Activated gamma-delta T cell (primary cell): Measurements from ENCODE around the gene NQO2.
"Not testable (repeated sequence)": the region's sequence is repeated elsewhere in the genome, so short reads cannot be mapped to it uniquely, and the experiment has no call there.

ENCODE experiments used
- DNase-seq: peaks from one replicate; lab custom pipeline; 2025; lab: John Stamatoyannopoulos, UW

Gene NQO2

DNA sequence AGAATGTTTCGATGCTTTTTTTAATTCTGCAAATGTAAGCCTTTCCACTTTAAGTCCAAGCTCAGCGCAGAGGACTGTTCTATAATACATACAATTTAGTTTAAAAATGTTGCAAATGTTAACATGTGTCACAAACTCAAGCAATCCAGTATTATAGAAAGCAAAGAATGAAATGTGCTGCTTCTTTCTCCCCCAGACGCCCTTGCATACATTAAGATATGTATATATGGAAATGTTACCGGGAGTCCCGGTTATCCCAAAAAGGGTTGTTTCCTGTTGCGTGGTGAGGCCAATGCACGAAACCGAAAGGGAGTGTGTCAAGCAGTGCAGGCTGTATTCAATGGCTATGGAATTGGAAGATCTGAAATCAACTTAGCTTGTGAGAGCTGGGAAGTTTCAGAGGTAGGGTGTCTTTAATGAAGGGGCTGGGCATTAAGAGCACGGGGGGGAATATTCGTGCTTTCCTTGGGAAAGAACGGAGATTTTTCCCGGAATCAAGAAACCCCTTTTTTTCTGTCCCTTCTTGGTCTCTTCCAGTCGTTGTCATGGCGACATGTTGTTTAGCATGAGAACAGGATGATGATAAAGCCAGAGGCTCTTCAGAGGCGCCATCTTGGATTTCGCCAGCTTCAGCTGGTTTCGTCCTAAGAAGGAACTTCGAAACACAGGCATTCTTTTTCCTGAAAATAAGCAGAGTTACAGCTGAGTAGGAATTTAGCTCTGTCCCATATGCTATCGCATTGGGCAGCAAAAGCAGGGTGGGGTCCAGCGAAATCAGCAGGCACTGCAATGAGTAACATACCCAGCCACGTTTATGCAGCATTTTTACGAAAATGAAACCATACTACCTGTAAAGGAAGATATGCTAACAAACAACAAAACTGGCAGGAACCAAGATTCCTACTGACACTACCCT lies 10.1 kb upstream of the NQO2 start:
- no peak for DNase-seq

DNA sequence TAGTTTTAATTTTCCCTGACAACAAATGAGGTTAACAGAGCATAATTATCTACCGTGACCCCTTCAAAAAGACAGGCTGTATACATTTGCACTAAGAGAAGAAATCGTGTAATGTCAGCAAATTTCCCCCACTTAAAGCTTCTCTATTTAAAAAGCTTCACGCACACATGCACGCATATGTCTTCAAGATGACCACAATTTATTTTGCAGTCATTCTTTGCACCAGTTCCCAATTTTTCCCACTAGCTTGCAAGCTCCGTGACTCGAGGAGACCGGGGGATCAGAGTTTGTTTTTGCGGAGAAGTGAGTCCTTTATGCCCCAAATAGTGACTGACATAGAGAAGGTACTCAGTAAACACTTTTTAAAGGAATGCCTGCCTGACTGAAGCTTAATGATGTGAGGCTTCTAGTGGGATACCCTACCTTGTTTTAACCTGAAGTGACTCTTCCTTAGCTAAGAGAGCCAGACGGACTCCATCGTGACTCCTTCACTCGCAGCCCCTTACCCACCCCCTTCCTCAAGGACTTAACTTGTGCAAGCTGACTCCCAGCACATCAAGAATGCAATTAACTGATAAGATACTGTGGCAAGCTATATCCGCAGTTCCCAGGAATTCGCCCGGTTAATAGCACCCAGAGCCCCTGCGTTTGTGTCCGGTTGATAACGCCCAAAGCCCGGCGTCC lies 9.3 kb upstream of the NQO2 start:
- DNase-seq: no peak

DNA sequence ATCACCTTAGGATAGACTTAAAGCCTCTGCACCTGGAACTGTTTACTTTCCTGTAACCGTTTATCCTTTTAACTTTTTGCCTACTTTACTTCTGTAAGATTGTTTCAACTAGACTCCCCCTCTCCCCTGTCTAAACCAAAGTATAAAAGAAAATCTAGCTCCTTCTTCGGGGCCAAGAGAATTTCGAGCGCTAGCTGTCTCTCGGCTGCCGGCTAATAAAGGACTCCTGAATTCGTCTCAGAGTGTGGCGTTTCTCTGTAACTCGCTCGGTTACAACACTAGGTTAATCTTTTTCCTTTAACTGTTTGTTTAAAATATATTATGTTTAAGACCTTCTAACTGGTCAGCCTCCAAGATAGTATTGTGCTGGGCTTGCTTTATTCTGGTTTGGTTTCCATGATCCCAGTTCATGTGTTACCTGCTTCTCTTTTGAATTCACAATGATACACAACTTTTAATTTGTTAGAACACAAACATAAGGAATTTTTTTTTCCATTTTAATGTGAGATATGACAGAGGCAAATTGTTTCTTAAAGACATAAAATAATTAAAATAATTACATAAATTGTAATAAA lies 8.7 kb upstream of the NQO2 start:
- no peak for DNase-seq

- no peak for DNase-seq
Measured at GRCh38 chr6:2992330-2992979, 7.2 kb upstream of the NQO2 start.

DNA sequence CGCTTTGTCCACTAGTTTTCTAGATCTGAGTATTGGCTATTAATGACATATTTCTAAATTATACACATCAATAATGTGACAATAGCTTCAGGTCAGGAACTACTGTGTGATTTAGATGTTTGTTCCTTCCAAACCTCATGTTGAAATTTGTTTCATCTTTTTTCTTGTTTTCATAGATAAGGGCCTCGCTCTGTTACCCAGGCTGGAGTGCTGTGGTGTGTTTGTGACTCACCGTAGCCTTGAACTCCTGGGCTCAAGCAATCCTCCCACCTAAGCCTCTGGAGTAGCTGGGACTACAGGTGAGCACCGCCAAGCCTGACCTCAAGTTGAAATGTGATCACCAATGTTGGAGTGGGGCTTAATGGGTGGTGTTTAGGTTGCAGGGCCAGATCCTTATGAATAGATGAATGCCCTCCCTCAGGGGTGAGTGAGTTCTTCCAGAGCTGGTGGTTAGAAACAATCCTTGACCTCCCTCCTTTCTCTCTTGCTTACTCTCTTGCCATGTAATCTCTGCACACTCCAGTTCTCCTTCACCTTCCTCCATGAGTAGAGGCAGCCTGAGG lies 5.9 kb upstream of the NQO2 start:
- DNase-seq: no peak

DNA sequence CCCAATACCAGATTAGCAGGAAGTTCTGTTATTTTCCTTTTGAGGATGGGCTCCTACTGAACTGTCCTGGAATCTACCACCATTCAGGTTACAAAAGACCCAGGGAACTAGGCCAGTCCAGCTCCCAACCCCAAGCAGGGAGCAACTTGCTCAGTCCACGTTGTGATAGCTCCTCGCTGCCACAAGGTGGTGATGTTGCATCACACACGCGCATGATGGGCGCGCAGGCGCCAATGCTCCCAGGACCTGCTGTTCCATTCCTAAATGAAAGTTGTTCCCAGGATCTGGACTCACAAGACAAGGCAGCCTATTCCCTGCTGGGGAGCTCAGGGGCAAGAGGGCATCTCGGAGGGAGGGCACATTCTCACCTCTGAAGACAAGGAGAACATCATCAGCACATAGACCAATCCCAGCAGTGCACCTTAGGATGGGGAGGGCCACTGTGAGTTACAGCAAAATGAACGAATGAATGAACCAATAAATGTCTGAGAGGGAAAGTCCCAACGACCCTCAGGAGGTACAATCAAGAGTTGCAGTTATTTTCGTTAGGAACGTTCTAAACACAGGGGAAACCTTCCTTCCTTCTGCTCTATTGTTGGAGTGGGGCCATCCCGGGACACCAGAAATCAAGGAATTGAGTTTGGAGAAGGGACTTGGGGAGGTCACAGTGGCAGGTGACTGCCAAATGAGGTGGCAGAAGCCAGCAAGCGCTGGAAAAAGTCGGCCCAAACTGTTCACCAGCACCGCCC lies 1.3 kb upstream of the NQO2 start:
- DNase-seq: not testable (repeated sequence)

GRCh38 chr6:2998998-2999617 lies 586 bp upstream of the NQO2 start:
- no peak for DNase-seq

GRCh38 chr6:3001146-3001772 lies 1.6 kb downstream of the NQO2 start:
- no peak for DNase-seq

DNA sequence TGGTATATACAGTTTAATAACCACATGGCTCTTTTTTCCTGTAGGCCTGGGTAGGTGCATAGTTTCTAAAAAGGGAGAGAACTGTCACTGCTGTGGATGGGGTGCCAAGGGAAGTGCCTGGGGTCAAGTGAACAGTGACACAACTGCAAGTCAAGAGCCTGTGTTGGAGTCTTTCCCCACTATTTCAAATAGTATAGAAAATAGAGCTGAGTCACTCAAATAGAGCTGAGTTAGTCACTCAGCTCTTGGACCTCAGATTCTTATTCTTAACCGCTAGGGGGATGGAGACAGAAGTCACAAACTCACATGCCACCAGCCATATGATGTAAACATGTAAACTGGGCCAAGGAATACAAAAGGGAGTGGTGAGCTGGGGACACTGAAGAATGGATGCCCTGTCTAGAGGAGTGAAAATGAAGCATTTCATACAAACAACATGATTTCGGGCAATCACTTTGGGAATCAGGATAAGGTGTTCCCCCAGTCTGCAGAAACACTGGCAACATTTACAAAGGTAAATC lies 2.1 kb downstream of the NQO2 start:
- DNase-seq: no peak

- not testable (repeated sequence) for DNase-seq
Measured at GRCh38 chr6:3003226-3003625, 3.5 kb downstream of the NQO2 start.

GRCh38 chr6:3005077-3005476 lies 5.4 kb downstream of the NQO2 start:
- DNase-seq: no peak

DNA sequence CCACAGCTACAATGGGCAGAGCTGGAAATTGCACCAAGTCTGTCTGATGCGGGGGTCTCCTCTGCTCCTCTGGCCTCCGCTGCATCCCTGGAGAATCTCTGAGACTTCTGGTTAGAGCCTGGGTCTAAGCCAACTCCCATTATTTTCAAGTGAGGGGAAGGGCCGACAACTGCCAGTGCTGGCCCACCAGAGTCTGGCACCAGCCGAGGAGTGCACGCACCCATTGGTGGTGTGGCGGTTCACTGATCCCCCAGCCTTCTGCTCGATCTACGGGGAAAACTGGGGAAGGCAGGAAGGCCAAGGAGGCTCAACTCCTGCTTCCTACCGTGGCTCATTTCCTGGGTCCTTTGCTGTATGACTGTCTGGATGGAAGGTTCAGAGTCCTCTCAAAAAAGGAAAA lies 6.2 kb downstream of the NQO2 start:
- DNase-seq: no peak

DNA sequence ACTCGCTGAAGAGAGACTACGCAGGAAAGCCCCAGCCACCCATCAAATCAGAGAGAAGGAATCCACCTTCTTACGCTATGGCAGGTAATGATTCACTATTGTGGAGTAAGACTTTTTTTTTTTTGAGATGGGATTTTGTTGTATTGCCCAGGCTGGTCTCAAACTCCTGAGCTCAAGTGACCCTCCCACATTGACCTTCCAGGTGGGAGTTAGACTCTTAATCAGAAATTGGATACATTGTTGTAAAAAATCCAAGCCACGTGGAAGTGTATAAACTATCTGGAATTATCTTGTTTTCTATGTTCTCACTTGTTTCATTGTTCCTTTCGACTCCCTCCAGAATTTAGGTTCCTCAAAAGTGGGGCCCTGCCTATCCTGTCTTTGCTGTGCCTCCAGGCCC lies 6.8 kb downstream of the NQO2 start:
- no peak for DNase-seq

DNA sequence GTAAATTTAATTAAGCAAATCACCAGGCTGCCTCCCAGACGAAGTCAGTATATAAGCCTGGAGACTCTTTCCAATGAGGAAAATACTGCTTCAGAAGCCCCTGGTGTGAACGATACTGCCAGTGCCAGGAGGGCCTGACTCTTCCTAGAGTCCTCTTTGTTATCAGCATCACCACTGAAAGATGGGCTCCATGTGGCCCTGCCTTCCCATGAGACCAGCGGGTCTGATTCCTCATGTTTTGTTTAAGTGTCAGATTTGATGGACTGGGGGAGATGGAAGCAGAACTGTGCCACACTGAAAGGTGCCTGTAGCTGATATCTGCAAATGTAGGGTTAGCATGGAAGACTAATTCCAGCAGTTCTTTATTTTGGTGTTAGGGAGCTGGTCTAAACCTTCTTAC lies 7.9 kb downstream of the NQO2 start:
- no peak for DNase-seq

GRCh38 chr6:3008712-3009265 lies 9.1 kb downstream of the NQO2 start:
- not testable (repeated sequence) for DNase-seq

- DNase-seq: no peak
Measured at GRCh38 chr6:3009930-3010329, 10.2 kb downstream of the NQO2 start.

GRCh38 chr6:3011158-3011557 lies 11.5 kb downstream of the NQO2 start:
- DNase-seq: no peak

DNA sequence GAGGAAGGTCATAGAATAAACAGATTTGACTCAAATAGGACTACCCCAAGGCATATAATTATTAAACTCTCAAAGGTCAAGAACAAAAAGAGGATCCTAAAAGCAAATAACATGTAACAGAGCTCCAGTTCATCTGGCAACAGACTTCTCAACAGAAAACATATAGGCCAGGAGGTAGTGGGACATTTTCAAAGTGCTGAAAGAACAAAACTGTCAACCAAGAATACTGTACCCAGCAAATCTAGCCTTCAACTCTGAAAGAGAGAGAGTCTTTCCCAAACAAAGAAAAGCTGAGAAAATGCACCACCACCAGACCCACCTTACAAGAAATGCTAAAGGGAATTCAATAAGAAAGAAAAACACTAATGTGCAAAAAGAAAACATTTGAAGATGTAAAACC lies 11.9 kb downstream of the NQO2 start:
- DNase-seq: no peak

DNA sequence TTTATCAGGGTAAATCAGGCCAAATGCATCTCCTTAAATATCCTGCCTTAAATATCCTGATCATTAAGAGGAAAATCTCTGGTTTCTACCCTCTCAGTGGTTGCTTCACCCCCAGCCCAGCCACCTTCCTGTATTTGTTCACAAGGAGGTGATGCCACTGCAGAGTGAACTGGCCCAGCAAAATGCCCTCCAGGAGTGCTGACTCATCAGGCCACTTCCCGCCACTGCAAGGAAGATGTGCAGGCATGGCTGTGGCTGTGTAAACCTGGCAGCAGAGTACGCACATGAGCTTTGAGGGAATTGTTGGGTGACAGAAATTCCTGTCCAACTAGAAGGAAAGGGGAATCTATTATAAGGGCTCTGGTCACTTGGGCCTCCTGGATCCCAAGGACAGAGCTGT lies 13.8 kb downstream of the NQO2 start:
- DNase-seq: no peak
